Left renal cortex interstitium (tissue), 4 donors: ENCODE results near the gene SPEN. TPM values are rescaled to one million over a fixed set of nuclear protein-coding genes. Genes with fewer than 3 reads are reported as not detected.

ENCODE experiments used
- DNase-seq, 4 donors: peaks; one replicate each; pipeline ENCODE4 v3.0.0-alpha.2; 2013; ENCODE audit warnings: low read depth in 4 of 4, low spot score in 2 of 4, missing footprints in 1 of 4
- polyA plus RNA-seq, 4 donors: library from polyadenylated mRNA; unstranded; fragments of 120-200 nt; gene quantifications; one replicate each; pipeline ENCODE4 v1.2.1, GENCODE V29; 2013; ENCODE audit not compliant: insufficient read length in 4 of 4

SPEN gene
- polyA plus RNA-seq, 4 donors: 46.9 to 70.6 (median 58.3) TPM

- DNase-seq: no peak
Measured at GRCh38 chr1:15953791-15954241, 106.3 kb downstream of the SPEN start.

- no peak for DNase-seq
Measured at GRCh38 chr1:15954316-15954715, 106.8 kb downstream of the SPEN start.

GRCh38 chr1:15955552-15955951 lies 108.0 kb downstream of the SPEN start:
- DNase-seq: no peak

GRCh38 chr1:15956150-15956549 lies 108.6 kb downstream of the SPEN start:
- DNase-seq: no peak

GRCh38 chr1:15957221-15958095 lies 110.0 kb downstream of the SPEN start:
- DNase-seq: peak in 1 of 4 donors; percentile 29

GRCh38 chr1:15958111-15958510 lies 110.6 kb downstream of the SPEN start:
- no peak for DNase-seq

GRCh38 chr1:15958793-15959192 lies 111.3 kb downstream of the SPEN start:
- no peak for DNase-seq

- no peak for DNase-seq
Measured at GRCh38 chr1:15959424-15959823, 111.9 kb downstream of the SPEN start.

- DNase-seq: no peak
Measured at GRCh38 chr1:15959827-15960446, 112.4 kb downstream of the SPEN start.

- DNase-seq: no peak
Measured at GRCh38 chr1:15960808-15961207, 113.3 kb downstream of the SPEN start.

- DNase-seq: no peak
Measured at GRCh38 chr1:15961492-15961891, 114.0 kb downstream of the SPEN start.

GRCh38 chr1:15962176-15962575 lies 114.7 kb downstream of the SPEN start:
- no peak for DNase-seq

- no peak for DNase-seq
Measured at GRCh38 chr1:15962671-15963362, 115.3 kb downstream of the SPEN start.

GRCh38 chr1:15963363-15963967 lies 116.0 kb downstream of the SPEN start:
- no peak for DNase-seq

- no peak for DNase-seq
Measured at GRCh38 chr1:15963968-15964648, 116.6 kb downstream of the SPEN start.

GRCh38 chr1:15965228-15965767 lies 117.8 kb downstream of the SPEN start:
- DNase-seq: no peak

- no peak for DNase-seq
Measured at GRCh38 chr1:15966081-15966955, 118.8 kb downstream of the SPEN start.

GRCh38 chr1:15966956-15967344 lies 119.4 kb downstream of the SPEN start:
- DNase-seq: no peak

- no peak for DNase-seq
Measured at GRCh38 chr1:15968172-15968571, 120.7 kb downstream of the SPEN start.
